ENCODE measurements around the gene CCR3. TPM values are rescaled to one million over a fixed set of nuclear protein-coding genes. Genes with fewer than 3 reads are reported as not detected.

CCR3 gene
- total RNA-seq, 1 donor from 2014 or later: not detected

DNA sequence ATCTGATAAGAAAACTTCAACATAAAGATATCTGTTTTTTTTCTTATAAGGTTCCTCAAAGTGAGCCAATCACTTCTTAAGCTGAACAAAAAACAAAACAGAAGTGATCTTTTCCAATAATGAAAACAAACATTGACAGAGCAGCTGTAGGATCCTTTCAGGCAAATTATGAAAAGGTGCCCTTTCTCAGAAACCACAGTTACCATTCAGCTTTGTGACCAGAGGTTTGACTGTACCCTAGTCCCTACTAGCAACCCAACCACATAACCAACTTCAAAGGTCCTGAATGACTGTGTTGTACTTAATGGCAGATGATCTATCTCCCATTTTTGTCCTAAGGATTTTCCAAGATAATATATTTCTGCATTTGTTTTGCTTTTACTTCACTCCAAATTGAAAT lies 72.3 kb downstream of the CCR3 start:
- no peaks in the 10 kb centered on the region for H3K36me3 ChIP-seq
- peaks cover 2% of the 10 kb centered on the region for H3K9me3 Mint-ChIP-seq
- no peaks in the 10 kb centered on the region for H3K79me2 ChIP-seq (ENCODE audit: low read depth)
- peaks cover 2% of the 10 kb centered on the region for H3K27me3 Mint-ChIP-seq (ENCODE audit: insufficient read depth, low read depth)
- no peak for DNase-seq (ENCODE audit: low spot score)
- peaks cover 5% of the 10 kb centered on the region for H3K4me1 Mint-ChIP-seq
- no peak overlapping the region for H3K9ac ChIP-seq
- no peaks in the 10 kb centered on the region for H3K36me3 Mint-ChIP-seq
- H3K27ac ChIP-seq: no peak overlapping the region
- H3K4me3 ChIP-seq: no peak overlapping the region
- TF ChIP-seq EZH2phosphoT487 (IDR thresholded peaks at IDR 0.05): no peak
- TF ChIP-seq, protein P1, sequence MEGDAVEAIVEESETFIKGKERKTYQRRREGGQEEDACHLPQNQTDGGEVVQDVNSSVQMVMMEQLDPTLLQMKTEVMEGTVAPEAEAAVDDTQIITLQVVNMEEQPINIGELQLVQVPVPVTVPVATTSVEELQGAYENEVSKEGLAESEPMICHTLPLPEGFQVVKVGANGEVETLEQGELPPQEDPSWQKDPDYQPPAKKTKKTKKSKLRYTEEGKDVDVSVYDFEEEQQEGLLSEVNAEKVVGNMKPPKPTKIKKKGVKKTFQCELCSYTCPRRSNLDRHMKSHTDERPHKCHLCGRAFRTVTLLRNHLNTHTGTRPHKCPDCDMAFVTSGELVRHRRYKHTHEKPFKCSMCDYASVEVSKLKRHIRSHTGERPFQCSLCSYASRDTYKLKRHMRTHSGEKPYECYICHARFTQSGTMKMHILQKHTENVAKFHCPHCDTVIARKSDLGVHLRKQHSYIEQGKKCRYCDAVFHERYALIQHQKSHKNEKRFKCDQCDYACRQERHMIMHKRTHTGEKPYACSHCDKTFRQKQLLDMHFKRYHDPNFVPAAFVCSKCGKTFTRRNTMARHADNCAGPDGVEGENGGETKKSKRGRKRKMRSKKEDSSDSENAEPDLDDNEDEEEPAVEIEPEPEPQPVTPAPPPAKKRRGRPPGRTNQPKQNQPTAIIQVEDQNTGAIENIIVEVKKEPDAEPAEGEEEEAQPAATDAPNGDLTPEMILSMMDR (IDR thresholded peaks at IDR 0.05): no peak
- TF ChIP-seq EZH2 (IDR thresholded peaks at IDR 0.05): no peak
- no peaks in the 10 kb centered on the region for H3K27me3 ChIP-seq
- no peak overlapping the region for H3K4me2 ChIP-seq
- no peak overlapping the region for H2AFZ ChIP-seq (replicated peaks)
- H3K27ac Mint-ChIP-seq: no peak overlapping the region
- H3K4me1 ChIP-seq: no peaks in the 10 kb centered on the region
- no peaks in the 10 kb centered on the region for H4K20me1 ChIP-seq (ENCODE audit: low read depth)
- H3F3A ChIP-seq (ENCODE audit: low read depth): no peaks in the 10 kb centered on the region
- no peak overlapping the region for H3K4me3 Mint-ChIP-seq
- no peaks in the 10 kb centered on the region for H3K9me3 ChIP-seq (ENCODE audit: low read depth)

DNA sequence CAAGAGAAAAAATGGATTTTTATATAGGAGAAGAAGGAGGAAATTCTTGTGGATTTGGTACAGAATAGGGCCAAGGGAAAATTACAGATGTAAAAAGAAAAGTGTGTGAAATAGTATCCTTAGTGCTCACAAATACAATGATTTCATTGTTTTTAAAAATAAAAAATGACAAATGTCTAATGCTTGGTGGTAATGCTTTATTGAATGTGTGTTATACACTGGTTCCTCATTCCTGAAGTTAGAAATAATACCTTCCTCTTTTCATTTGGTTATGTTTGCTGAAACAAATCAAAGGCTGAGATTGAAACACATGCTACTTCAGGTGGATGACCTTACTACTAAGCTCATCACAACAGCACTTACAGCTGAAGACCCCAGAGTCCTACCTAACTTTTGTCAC lies 73.9 kb downstream of the CCR3 start:
- Histone ChIP-seq H3K36me3 (no peaks in the 10 kb centered on the region), H4K20me1 (ENCODE audit: low read depth) (no peaks in the 10 kb centered on the region), H3K4me2 (no peak overlapping the region), H3K4me3 (no peak overlapping the region), H3K9ac (no peak overlapping the region), H3K79me2 (ENCODE audit: low read depth) (no peaks in the 10 kb centered on the region), H3K9me3 (ENCODE audit: low read depth) (no peaks in the 10 kb centered on the region), H3K27me3 (no peaks in the 10 kb centered on the region), H2AFZ (replicated peaks) (no peak overlapping the region), H3F3A (ENCODE audit: low read depth) (no peaks in the 10 kb centered on the region), H3K4me1 (no peaks in the 10 kb centered on the region), H3K27ac (no peak overlapping the region)
- TF ChIP-seq EZH2 (IDR thresholded peaks at IDR 0.05) (no peak), EZH2phosphoT487 (IDR thresholded peaks at IDR 0.05) (no peak)
- TF ChIP-seq, protein P1 (IDR thresholded peaks at IDR 0.05): no peak
- peaks cover 2% of the 10 kb centered on the region for H3K9me3 Mint-ChIP-seq
- no peak for DNase-seq (ENCODE audit: low spot score)
- no peaks in the 10 kb centered on the region for H3K36me3 Mint-ChIP-seq
- H3K4me3 Mint-ChIP-seq: no peak overlapping the region
- peaks cover 2% of the 10 kb centered on the region for H3K4me1 Mint-ChIP-seq
- peaks cover 4% of the 10 kb centered on the region for H3K27me3 Mint-ChIP-seq (ENCODE audit: insufficient read depth, low read depth)
- no peak overlapping the region for H3K27ac Mint-ChIP-seq

Other genes starting within 250 kb of the CCR3 start
- 6.8 and 11.4 TPM in 2 replicates for gene FYCO1, start 246.6 kb upstream of the CCR3 start, total RNA-seq (ENCODE audit: low replicate concordance)
- not detected in 2 replicates for gene XCR1, start 215.0 kb upstream of the CCR3 start, total RNA-seq (ENCODE audit: low replicate concordance)
- 0.19 TPM in 1 of 2 replicates, not detected in the other for gene CCR1, start 34.1 kb upstream of the CCR3 start, total RNA-seq (ENCODE audit: low replicate concordance)
- not detected in 2 replicates for gene CCR2, start 111.7 kb downstream of the CCR3 start, total RNA-seq (ENCODE audit: low replicate concordance)
- not detected in 2 replicates for gene CCR5, start 128.5 kb downstream of the CCR3 start, total RNA-seq (ENCODE audit: low replicate concordance)
- gene CCRL2, start 164.8 kb downstream of the CCR3 start, total RNA-seq (ENCODE audit: low replicate concordance): not detected in 2 replicates
- not detected in 2 replicates for gene LTF, start 222.4 kb downstream of the CCR3 start, total RNA-seq (ENCODE audit: low replicate concordance)

Data from neural progenitor cell (in vitro differentiated cells).